GM10266 (cell line): Measurements from ENCODE around the gene WDFY1.

Experiments used
- DNase-seq: peaks from one replicate; pipeline ENCODE4 v3.0.0; 2012; ENCODE audit errors: extremely low spot score
- CTCF ChIP-seq: IDR thresholded peaks from 2 replicates; pipeline ENCODE4 v1.5.1; 2012; ENCODE audit warnings: mild to moderate bottlenecking, low read depth; ENCODE audit not compliant: control insufficient read depth, insufficient read depth; ENCODE audit errors: missing control alignments

The WDFY1 gene

GRCh38 chr2:223981241-223981640, 36.1 kb upstream of the WDFY1 start:
- DNase-seq = no peak
- no peak for TF ChIP-seq CTCF

DNA sequence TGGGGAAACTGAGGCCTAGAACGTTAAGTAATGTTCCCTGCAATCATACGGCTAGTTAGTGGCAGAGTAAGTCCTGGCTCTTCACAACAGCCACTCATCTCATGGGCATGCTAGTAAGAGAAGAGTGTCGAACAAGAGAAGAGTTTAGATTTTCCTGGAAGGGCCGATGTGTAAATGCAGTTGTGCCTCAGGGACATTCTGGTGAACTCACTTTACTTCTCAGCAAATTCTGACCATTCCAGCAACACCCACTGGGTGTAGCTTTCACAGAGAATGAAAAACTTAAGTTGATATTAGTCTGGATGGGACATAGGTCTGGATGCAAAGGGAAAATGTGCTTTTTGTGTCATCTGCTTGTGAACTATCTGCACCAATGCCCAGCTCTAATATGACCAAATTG, 35.7 kb upstream of the WDFY1 start:
- no peak for TF ChIP-seq CTCF
- no peak for DNase-seq

DNA sequence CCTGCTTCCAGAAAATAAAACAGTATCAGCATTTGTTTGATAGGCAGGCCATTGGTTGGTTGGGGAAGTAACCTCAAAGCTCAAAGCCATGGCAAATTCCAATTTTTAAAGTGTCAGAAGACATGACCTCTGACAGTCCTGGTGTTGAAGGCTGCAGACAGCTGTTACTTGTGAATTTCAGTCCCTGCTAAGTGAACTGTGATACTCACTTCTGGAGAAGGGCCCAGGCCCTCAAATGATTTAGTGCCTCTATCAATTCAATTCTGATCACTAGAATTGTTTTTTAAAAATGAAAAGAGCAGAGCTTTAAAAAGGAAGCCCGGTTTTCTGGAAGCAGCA, 35.2 kb upstream of the WDFY1 start:
- DNase-seq = no peak
- TF ChIP-seq CTCF = no peak

- DNase-seq = no peak
- TF ChIP-seq CTCF = no peak
Observed at GRCh38 chr2:223979730-223980396, 34.7 kb upstream of the WDFY1 start.

DNA sequence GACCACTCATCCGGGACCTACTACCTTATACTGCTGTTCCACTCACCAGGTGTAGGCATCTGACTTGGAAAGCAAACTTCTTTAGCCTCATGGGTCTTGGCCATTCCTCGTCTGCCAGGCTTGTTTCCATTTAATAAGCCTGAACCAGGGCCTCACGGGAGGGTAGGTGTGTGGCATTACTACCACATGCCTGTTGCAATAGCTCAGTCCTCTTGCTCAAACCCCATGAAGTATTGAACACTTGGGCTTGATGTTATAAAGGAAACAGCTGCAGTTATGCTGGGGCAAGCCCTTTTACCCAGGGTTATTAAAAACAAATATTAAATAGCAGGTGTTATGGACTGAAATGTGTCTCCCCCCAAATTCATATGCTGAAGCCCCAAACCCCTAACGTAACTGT, 33.3 kb upstream of the WDFY1 start:
- DNase-seq = no peak
- TF ChIP-seq CTCF = no peak

DNA sequence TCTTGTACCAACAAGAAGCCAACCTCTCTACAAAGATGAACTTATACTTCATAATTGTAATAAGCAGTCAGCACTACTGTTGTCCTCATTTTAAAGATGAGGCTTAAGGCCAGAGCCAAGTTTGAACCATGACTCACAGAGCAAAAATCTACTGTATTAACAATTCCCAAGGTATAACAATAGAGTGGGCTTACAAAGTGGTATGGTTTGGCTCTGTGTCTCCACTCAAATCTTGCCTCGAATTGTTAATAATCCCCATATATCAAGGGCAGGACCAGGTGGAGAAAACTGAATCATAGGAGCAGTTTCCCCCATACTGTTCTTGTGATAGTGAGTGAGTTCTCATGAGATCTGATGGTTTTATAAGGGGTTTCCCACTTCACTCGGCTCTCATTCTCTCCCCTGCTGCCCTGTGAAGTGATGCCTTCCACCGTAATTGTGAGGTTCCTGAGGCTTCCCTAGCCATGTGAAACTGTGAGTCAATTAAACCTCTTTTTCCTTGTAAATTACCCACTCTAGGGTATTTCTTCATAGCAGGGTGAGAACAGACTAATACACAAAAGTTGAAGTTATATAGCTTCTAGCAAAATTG, 31.6 kb upstream of the WDFY1 start:
- no peak for TF ChIP-seq CTCF
- DNase-seq = no peak

DNA sequence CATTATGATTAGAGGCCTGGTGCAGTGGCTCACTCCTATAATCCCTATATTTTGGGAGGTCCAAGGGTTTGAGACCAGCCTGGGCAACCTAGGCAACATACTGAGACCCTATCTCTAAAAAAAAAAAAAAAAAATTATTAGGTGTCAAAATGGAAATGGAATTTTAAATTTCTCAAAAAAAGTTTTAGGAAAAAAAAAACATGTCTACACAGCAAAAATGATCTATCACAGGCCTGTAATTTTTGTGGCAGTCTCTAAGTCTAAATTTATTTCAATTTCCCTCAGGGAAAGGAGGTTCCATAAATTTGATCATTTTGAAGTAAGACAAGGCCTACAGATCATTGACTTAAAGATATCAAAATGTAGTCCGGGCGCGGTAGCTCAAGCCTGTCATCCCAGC, 28.5 kb upstream of the WDFY1 start:
- TF ChIP-seq CTCF = no peak
- DNase-seq = no peak
